ENCODE results near the gene TMEM190.
A peak's percentile ranks its signal among the peaks of the same experiment; 100 is the strongest.
"Not testable (repeated sequence)": the region's sequence is repeated elsewhere in the genome, so short reads cannot be mapped to it uniquely, and the experiment has no call there.

Gene TMEM190

GRCh38 chr19:55387736-55388497, 11.3 kb downstream of the TMEM190 start:
- H3K4me3 Mint-ChIP-seq, result peak overlapping the region; percentile 92
- H3K27ac Mint-ChIP-seq, result peak overlapping the region; percentile 99
- H3K4me1 Mint-ChIP-seq (ENCODE audit: low read depth), result peaks cover 49% of the 10 kb centered on the region
- H3K27me3 Mint-ChIP-seq, result no peaks in the 10 kb centered on the region
- no peak for DNase-seq
- H3K9me3 Mint-ChIP-seq, result no peaks in the 10 kb centered on the region
- peaks cover 73% of the 10 kb centered on the region for H3K36me3 Mint-ChIP-seq (ENCODE audit: low read depth)

GRCh38 chr19:55389386-55390317, 13.0 kb downstream of the TMEM190 start:
- Mint-ChIP-seq H3K4me1 (ENCODE audit: low read depth) (peaks cover 39% of the 10 kb centered on the region), H3K27ac (peak overlapping the region; percentile 99), H3K9me3 (no peaks in the 10 kb centered on the region), H3K4me3 (peak overlapping the region; percentile 92), H3K27me3 (no peaks in the 10 kb centered on the region), H3K36me3 (ENCODE audit: low read depth) (peaks cover 65% of the 10 kb centered on the region)
- no peak for DNase-seq

- Mint-ChIP-seq H3K4me1 (ENCODE audit: low read depth) (peaks cover 36% of the 10 kb centered on the region), H3K36me3 (ENCODE audit: low read depth) (peaks cover 63% of the 10 kb centered on the region), H3K9me3 (no peaks in the 10 kb centered on the region), H3K4me3 (peak overlapping the region; percentile 1), H3K27me3 (no peaks in the 10 kb centered on the region), H3K27ac (peak overlapping the region; percentile 82)
- DNase-seq, result peak; percentile 53
Measured at GRCh38 chr19:55390461-55390880, 13.8 kb downstream of the TMEM190 start.

GRCh38 chr19:55391191-55391670, 14.6 kb downstream of the TMEM190 start:
- Mint-ChIP-seq H3K27me3 (no peaks in the 10 kb centered on the region), H3K27ac (peak overlapping the region; percentile 82), H3K36me3 (ENCODE audit: low read depth) (peaks cover 56% of the 10 kb centered on the region), H3K4me3 (no peak overlapping the region), H3K4me1 (ENCODE audit: low read depth) (peaks cover 34% of the 10 kb centered on the region), H3K9me3 (no peaks in the 10 kb centered on the region)
- peak; percentile 56 for DNase-seq

- Mint-ChIP-seq H3K4me3 (no peak overlapping the region), H3K27me3 (no peaks in the 10 kb centered on the region), H3K36me3 (ENCODE audit: low read depth) (peaks cover 49% of the 10 kb centered on the region), H3K27ac (peak overlapping the region; percentile 82), H3K9me3 (no peaks in the 10 kb centered on the region), H3K4me1 (ENCODE audit: low read depth) (peaks cover 31% of the 10 kb centered on the region)
- DNase-seq, result no peak
Measured at GRCh38 chr19:55391702-55392615, 15.3 kb downstream of the TMEM190 start.

- no peaks in the 10 kb centered on the region for H3K9me3 Mint-ChIP-seq
- peaks cover 38% of the 10 kb centered on the region for H3K36me3 Mint-ChIP-seq (ENCODE audit: low read depth)
- no peak for DNase-seq
- H3K27ac Mint-ChIP-seq, result peak overlapping the region; percentile 79
- H3K4me1 Mint-ChIP-seq (ENCODE audit: low read depth), result peaks cover 27% of the 10 kb centered on the region
- H3K27me3 Mint-ChIP-seq, result no peaks in the 10 kb centered on the region
- no peak overlapping the region for H3K4me3 Mint-ChIP-seq
Measured at GRCh38 chr19:55392820-55393761, 16.5 kb downstream of the TMEM190 start.

GRCh38 chr19:55398200-55398925, 21.7 kb downstream of the TMEM190 start:
- peak overlapping the region; percentile 19 for H3K27ac Mint-ChIP-seq
- H3K27me3 Mint-ChIP-seq, result no peaks in the 10 kb centered on the region
- no peaks in the 10 kb centered on the region for H3K9me3 Mint-ChIP-seq
- peaks cover 29% of the 10 kb centered on the region for H3K4me1 Mint-ChIP-seq (ENCODE audit: low read depth)
- H3K4me3 Mint-ChIP-seq, result no peak overlapping the region
- peaks cover 37% of the 10 kb centered on the region for H3K36me3 Mint-ChIP-seq (ENCODE audit: low read depth)
- DNase-seq, result no peak

GRCh38 chr19:55400281-55401087, 23.9 kb downstream of the TMEM190 start:
- H3K27me3 Mint-ChIP-seq, result no peaks in the 10 kb centered on the region
- peaks cover 57% of the 10 kb centered on the region for H3K36me3 Mint-ChIP-seq (ENCODE audit: low read depth)
- no peak overlapping the region for H3K4me3 Mint-ChIP-seq
- H3K27ac Mint-ChIP-seq, result no peak overlapping the region
- no peaks in the 10 kb centered on the region for H3K9me3 Mint-ChIP-seq
- peaks cover 39% of the 10 kb centered on the region for H3K4me1 Mint-ChIP-seq (ENCODE audit: low read depth)
- DNase-seq, result no peak

- H3K36me3 Mint-ChIP-seq (ENCODE audit: low read depth), result peaks cover 66% of the 10 kb centered on the region
- H3K4me1 Mint-ChIP-seq (ENCODE audit: low read depth), result peaks cover 48% of the 10 kb centered on the region
- not testable (repeated sequence) for DNase-seq, H3K4me3 Mint-ChIP-seq, H3K27me3 Mint-ChIP-seq, H3K9me3 Mint-ChIP-seq
- H3K27ac Mint-ChIP-seq, result peak overlapping the region; percentile 44
Measured at GRCh38 chr19:55401390-55401789, 24.8 kb downstream of the TMEM190 start.

GRCh38 chr19:55402509-55402908, 25.9 kb downstream of the TMEM190 start:
- Mint-ChIP-seq H3K9me3 (no peaks in the 10 kb centered on the region), H3K4me3 (peak overlapping the region; percentile 36), H3K27me3 (no peaks in the 10 kb centered on the region), H3K36me3 (ENCODE audit: low read depth) (peaks cover 75% of the 10 kb centered on the region), H3K4me1 (ENCODE audit: low read depth) (peaks cover 51% of the 10 kb centered on the region), H3K27ac (no peak overlapping the region)
- no peak for DNase-seq

GRCh38 chr19:55405638-55406037, 29.0 kb downstream of the TMEM190 start:
- Mint-ChIP-seq H3K27ac (peak overlapping the region; percentile 92), H3K9me3 (peaks cover 10% of the 10 kb centered on the region), H3K4me1 (ENCODE audit: low read depth) (peaks cover 41% of the 10 kb centered on the region), H3K27me3 (no peaks in the 10 kb centered on the region), H3K4me3 (peak overlapping the region; percentile 92), H3K36me3 (ENCODE audit: low read depth) (peaks cover 71% of the 10 kb centered on the region)
- no peak for DNase-seq
